OCI-LY7 (cell line): ENCODE measurements around the gene KDM2A. TPM values are rescaled to one million over a fixed set of nuclear protein-coding genes. Genes with fewer than 3 reads are reported as not detected.
A peak's percentile ranks its signal among the peaks of the same experiment; 100 is the strongest.

ENCODE experiments used
- BruUV-seq: library from RNA; stranded (reverse); fragments of 400-500 nt; replicated peaks from 2 replicates; lab custom pipeline; 2021; lab: Mats Ljungman, UMichigan
- CTCF ChIA-PET: fragments of 300-600 bp; sonication (Branson Sonifier 250); formaldehyde crosslinking; loops from one replicate; lab custom pipeline; 2022; ENCODE audit warnings: antibody characterized with exemption; ENCODE audit not compliant: unreplicated experiment; lab: Charles Lee
- POLR2A ChIA-PET: fragments of 300-600 bp; sonication (Branson Sonifier 250); formaldehyde crosslinking; loops from one replicate; lab custom pipeline; 2022; ENCODE audit warnings: antibody characterized with exemption; lab: Charles Lee
- DNase-seq: peaks from one replicate; pipeline ENCODE4 v3.0.0-alpha.2; 2015; ENCODE audit warnings: low spot score
- H2AFZ ChIP-seq: fragments of 200-600 bp; sonication (generic), shearing (Covaris generic); 2 replicates; pipeline ENCODE4 v1.6.1; 2014; ENCODE audit warnings: mild to moderate bottlenecking, antibody characterized with exemption, low read length, moderate library complexity
- H3K27ac ChIP-seq: fragments of 200-600 bp; sonication (generic); 2 replicates; pipeline ENCODE4 v1.5.1; 2014; ENCODE audit warnings: mixed run types, low read depth, mild to moderate bottlenecking, moderate library complexity, low read length, inconsistent platforms; ENCODE audit not compliant: poor library complexity, severe bottlenecking
- H3K36me3 ChIP-seq: fragments of 200-600 bp; sonication (generic); 2 replicates; pipeline ENCODE4 v1.6.1; 2014; ENCODE audit warnings: mild to moderate bottlenecking, antibody characterized with exemption, low read length, moderate library complexity, mixed read lengths; ENCODE audit not compliant: insufficient read depth
- H3K4me1 ChIP-seq: fragments of 200-600 bp; sonication (generic); 2 replicates; pipeline ENCODE4 v1.5.1; 2014; ENCODE audit warnings: mild to moderate bottlenecking, low read length; ENCODE audit not compliant: insufficient read depth, poor library complexity, severe bottlenecking
- H3K4me2 ChIP-seq: fragments of 200-600 bp; sonication (generic); 2 replicates; pipeline ENCODE4 v1.6.1; 2014; ENCODE audit warnings: mild to moderate bottlenecking, low read length
- H3K4me3 ChIP-seq: fragments of 200-600 bp; sonication (generic); 2 replicates; pipeline ENCODE4 v1.5.1; 2014; ENCODE audit warnings: mild to moderate bottlenecking, low read depth, low read length; ENCODE audit not compliant: poor library complexity, severe bottlenecking
- H3K79me2 ChIP-seq: fragments of 200-600 bp; sonication (generic); 2 replicates; pipeline ENCODE4 v1.6.1; 2016; ENCODE audit warnings: low read depth, mild to moderate bottlenecking, low read length, moderate library complexity, mixed read lengths; ENCODE audit not compliant: insufficient read depth
- H3K9me2 ChIP-seq: fragments of 200-600 bp; sonication (generic); 2 replicates; pipeline ENCODE4 v1.6.1; 2016; ENCODE audit warnings: mild to moderate bottlenecking, low read length, mixed read lengths; ENCODE audit not compliant: insufficient read depth
- H3K9me3 ChIP-seq: fragments of 200-600 bp; sonication (generic); 2 replicates; pipeline ENCODE4 v1.6.1; 2014; ENCODE audit warnings: mild to moderate bottlenecking, mixed run types, low read length, mixed read lengths
- H4K20me1 ChIP-seq: fragments of 200-600 bp; sonication (generic); 2 replicates; pipeline ENCODE4 v1.6.1; 2014; ENCODE audit warnings: mild to moderate bottlenecking, antibody characterized with exemption, low read length, moderate library complexity, mixed read lengths; ENCODE audit not compliant: insufficient read depth
- EZH2phosphoT487 ChIP-seq: fragments of 200-600 bp; sonication (generic); IDR thresholded peaks from 2 replicates; pipeline ENCODE4 v1.6.1; 2018; ENCODE audit warnings: low read depth, borderline replicate concordance, mild to moderate bottlenecking, mixed run types, antibody characterized with exemption, low read length, moderate library complexity, mixed read lengths
- intact Hi-C: fragments of 100-400 bp; cut with micrococcal nuclease; formaldehyde crosslinking; loops from one replicate; pipeline ENCODE4 v1.10.0; 2022; ENCODE audit not compliant: unreplicated experiment
- total RNA-seq, 2 experiments: library from RNA; depleted of rRNA in 1 of 2; stranded (reverse); fragments of >200 nt in 1 of 2; shearing (Covaris generic) in 1 of 2; gene quantifications; 2 replicates each; pipeline ENCODE4 v1.2.3, GENCODE V29; 2014 to 2022
- TF ChIP-seq, protein P1 (sequence below): fragments of 200-600 bp; sonication (generic); conservative IDR thresholded peaks from 2 replicates; pipeline ENCODE4 v1.5.1; 2014; ENCODE audit warnings: mild to moderate bottlenecking, antibody characterized with exemption, low read length, moderate library complexity, mixed read lengths

KDM2A gene
- total RNA-seq, 2 experiments from 2014 or later = 31.7 to 66.2 TPM

DNA sequence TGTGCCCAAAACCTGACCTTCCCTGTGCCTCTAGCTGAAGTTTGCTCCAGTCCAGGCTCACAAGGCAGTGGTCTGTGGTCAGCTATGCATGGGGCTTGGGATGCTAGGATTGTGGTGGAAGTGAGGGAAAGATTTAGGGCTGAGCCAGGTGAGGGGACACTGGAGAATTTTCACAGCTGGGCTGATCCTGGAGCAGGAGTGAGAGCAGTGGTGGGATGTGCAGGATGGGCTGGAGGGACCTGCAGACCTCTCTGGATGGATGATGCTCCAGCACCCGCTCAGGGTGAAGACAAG, 23.9 kb upstream of the KDM2A start:
- H3K4me3 ChIP-seq = no peak overlapping the region
- no peak for DNase-seq
- H3K9me2 ChIP-seq = no peaks in the 10 kb centered on the region
- TF ChIP-seq, protein P1, sequence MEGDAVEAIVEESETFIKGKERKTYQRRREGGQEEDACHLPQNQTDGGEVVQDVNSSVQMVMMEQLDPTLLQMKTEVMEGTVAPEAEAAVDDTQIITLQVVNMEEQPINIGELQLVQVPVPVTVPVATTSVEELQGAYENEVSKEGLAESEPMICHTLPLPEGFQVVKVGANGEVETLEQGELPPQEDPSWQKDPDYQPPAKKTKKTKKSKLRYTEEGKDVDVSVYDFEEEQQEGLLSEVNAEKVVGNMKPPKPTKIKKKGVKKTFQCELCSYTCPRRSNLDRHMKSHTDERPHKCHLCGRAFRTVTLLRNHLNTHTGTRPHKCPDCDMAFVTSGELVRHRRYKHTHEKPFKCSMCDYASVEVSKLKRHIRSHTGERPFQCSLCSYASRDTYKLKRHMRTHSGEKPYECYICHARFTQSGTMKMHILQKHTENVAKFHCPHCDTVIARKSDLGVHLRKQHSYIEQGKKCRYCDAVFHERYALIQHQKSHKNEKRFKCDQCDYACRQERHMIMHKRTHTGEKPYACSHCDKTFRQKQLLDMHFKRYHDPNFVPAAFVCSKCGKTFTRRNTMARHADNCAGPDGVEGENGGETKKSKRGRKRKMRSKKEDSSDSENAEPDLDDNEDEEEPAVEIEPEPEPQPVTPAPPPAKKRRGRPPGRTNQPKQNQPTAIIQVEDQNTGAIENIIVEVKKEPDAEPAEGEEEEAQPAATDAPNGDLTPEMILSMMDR = 0 out of 2 replicates have a peak, but pooled peaks have one; percentile 16
- no peak for TF ChIP-seq EZH2phosphoT487
- intact Hi-C loops = loop anchor here (2.0 to 5.0 kb wide), 2 partner anchors 74 to 287 kb away; no protein-coding TSS in a partner anchor
- H3K27ac ChIP-seq = no peak overlapping the region
- peaks cover 13% of the 10 kb centered on the region for H3K4me1 ChIP-seq
- H3K79me2 ChIP-seq = no peaks in the 10 kb centered on the region
- no peaks in the 10 kb centered on the region for H4K20me1 ChIP-seq
- no peak overlapping the region for H3K4me2 ChIP-seq
- no peaks in the 10 kb centered on the region for H3K9me3 ChIP-seq
- no peaks in the 10 kb centered on the region for H3K36me3 ChIP-seq
- ChIA-PET CTCF (interaction anchor here (0.6 kb wide), 1 partner anchor 282 kb away, joined by 3 read pairs; no protein-coding TSS in a partner anchor), POLR2A (interaction anchor here (0.6 kb wide), 1 partner anchor 24 kb away, joined by 3 read pairs; the partner anchor contains the start of gene KDM2A)
- no TSS peak for BruUV-seq
- H2AFZ ChIP-seq = no peak overlapping the region

DNA sequence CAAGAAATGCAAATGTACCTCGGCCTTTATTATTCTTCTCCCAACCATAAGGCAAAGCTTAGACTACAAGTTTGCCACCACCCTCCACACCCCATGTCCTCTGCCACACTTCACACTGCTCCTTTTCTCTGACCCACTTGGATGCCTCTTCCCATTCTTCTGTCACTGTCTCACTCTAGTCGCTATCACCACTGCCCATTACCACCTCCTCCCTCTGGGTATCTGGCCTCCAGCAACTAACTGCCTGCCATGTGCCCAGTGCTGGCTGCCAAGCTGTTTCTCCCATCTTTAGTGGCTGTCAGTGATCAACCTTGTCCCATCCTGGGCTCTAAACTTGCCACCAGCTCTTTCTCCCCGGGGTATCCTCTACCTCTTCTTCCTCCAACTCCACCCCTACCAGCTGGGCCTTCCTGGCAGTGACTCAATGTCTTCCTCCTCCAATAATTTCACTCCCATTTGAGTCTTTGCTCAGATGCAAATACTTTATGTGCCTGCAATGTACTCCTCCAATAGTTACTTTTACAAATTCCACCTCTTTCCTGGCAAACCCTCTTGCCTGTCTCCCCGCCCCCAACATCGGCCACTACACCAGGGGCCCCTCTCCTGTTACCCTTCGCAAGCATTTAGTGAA, 20.1 kb upstream of the KDM2A start:
- POLR2A ChIA-PET = no interaction called here
- Histone ChIP-seq H3K4me1 (peaks cover 19% of the 10 kb centered on the region), H3K36me3 (no peaks in the 10 kb centered on the region), H3K4me2 (no peak overlapping the region), H3K79me2 (no peaks in the 10 kb centered on the region), H3K27ac (no peak overlapping the region), H2AFZ (no peak overlapping the region), H3K9me2 (no peaks in the 10 kb centered on the region), H4K20me1 (no peaks in the 10 kb centered on the region), H3K4me3 (no peak overlapping the region), H3K9me3 (no peaks in the 10 kb centered on the region)
- intact Hi-C loops = loop anchor here (5.0 kb wide), 1 partner anchor 283 kb away; no protein-coding TSS in a partner anchor
- CTCF ChIA-PET = no interaction called here
- TF ChIP-seq, protein P1 = no peak
- no peak for TF ChIP-seq EZH2phosphoT487
- BruUV-seq = no TSS peak
- DNase-seq = no peak

DNA sequence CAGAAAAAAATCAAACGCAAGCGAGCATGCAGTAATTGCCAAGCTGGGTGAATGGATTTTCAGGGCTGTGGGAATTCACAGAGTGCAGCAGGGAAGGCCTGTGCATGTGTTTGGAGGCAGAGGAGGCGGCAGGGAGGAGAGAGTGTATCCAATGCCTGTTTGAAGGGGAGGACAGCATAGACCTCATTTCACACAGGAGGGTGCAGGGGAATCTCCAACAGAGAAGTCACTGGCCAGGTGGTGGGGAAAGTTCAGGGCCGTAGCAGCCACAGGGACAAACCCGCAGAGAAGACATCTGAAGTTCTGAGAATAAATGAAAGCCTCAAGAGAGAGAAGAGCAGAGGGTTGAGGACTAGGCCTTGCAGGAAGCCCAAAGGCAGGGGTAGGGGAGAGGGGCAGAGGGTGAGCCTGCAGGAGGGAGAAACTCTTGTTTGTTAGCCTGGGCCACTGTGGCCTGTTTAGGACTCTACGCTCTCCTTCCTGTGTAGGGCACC, 19.2 kb upstream of the KDM2A start:
- BruUV-seq = no TSS peak
- ChIA-PET CTCF (interaction anchor here (1.1 kb wide), 1 partner anchor 10 kb away, joined by 4 read pairs; no protein-coding TSS in a partner anchor), POLR2A (no interaction called here)
- intact Hi-C loops = loop anchor here (5.0 kb wide), 1 partner anchor 282 kb away; no protein-coding TSS in a partner anchor
- peak; percentile 27 for DNase-seq
- peaks cover 20% of the 10 kb centered on the region for H3K4me1 ChIP-seq
- peak overlapping the region; percentile 24 for H2AFZ ChIP-seq
- no peaks in the 10 kb centered on the region for H4K20me1 ChIP-seq
- no peak overlapping the region; the same call in 1 of the 2 replicates for H3K4me2 ChIP-seq
- H3K9me2 ChIP-seq = no peaks in the 10 kb centered on the region
- H3K36me3 ChIP-seq = no peaks in the 10 kb centered on the region
- no peak overlapping the region for H3K27ac ChIP-seq
- H3K9me3 ChIP-seq = no peaks in the 10 kb centered on the region
- H3K4me3 ChIP-seq = no peak overlapping the region
- no peak for TF ChIP-seq EZH2phosphoT487
- TF ChIP-seq, protein P1 = no peak
- H3K79me2 ChIP-seq = no peaks in the 10 kb centered on the region
